GM21825 (cell line): Measurements from ENCODE around the gene C6.
"Not testable (repeated sequence)": the region's sequence is repeated elsewhere in the genome, so short reads cannot be mapped to it uniquely, and the experiment has no call there.

ENCODE experiments used
- ATAC-seq: cut with Tn5 transposase; IDR thresholded peaks from one replicate; pipeline ENCODE4 v1.9.1; 2021; ENCODE audit warnings: mild to moderate bottlenecking, moderate library complexity; ENCODE audit not compliant: unreplicated experiment

The C6 gene

DNA sequence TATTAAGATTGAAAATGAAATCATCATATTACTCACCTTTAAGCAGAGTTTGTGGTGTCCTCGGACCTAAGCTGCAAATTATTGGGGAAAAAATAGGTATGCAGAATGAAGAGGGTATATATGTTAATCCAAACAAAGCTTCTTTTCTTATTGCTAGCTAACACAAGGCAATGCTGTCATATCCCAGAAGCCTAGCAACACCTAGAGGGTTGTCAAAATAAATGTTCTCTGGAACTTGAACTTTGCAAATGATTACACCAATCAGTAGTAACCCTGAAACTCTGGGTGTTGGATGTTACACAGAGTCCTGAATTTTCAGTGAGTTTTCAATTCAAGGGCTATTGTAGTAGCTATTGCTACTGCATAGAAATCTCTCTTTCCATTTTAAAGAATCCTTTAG, at the start of gene C6:
Gene C6 (minus strand): TSS at position 193 of the 400 bp plus-strand sequence. CDS start 10,302 bp downstream, outside the sequence.
- no peak for ATAC-seq

DNA sequence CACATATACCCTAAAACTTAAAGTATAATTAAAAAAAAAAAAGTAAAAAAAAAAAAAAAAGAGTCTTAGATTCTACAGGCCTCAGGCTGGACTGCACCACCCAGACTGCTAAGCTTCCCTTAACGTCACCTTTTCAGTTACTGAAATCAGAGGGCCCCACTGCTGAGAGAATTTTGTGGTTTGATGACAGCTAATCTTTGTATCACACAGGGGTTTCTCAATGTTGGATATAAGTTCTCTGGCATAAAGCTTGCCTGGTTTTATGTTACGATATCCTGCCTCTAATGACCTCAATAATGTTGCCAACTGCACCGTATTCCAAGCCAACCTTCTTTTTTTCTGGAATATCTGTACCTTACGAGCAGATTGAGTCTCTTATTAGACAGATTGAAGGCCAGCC, 43.1 kb upstream of the C6 start:
- no peak for ATAC-seq

DNA sequence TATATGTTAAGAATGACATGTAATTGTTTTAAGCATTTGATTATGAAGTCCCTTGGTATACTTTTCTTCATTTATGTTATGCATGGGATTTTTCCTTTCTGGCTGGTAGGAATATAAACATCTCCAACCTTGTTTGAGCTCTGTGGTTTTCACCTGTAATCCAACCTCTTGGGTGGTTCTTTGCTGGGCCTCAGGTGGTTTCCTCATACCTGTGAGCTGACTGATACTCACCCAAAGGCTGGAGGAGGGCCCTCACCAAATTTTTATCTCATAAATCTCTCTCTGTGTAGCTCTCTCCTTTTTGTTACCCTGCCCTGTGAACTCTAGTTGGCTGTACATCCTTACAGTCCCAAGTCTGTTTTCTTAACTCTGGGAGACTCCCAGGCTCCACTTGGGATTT, 39.8 kb upstream of the C6 start:
- ATAC-seq = no peak

DNA sequence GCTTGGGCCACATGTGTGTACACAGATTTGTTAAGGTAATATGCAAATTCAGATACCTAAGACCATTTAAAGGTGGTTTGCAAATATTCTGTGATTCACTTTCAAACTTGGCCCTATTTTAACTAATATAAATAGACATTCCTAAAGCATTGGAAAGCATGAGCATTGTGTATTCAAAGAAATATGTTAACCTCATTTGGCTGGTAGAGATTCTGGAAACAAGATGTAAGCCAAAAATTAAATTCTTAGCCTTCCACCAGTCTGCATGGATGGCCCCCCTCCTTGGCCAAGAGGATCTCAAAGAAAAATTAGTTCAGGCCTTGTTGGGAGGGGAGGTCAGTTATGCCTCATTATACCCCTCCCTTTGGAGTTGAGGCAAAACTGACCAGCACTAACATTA, 38.7 kb upstream of the C6 start:
- no peak for ATAC-seq

DNA sequence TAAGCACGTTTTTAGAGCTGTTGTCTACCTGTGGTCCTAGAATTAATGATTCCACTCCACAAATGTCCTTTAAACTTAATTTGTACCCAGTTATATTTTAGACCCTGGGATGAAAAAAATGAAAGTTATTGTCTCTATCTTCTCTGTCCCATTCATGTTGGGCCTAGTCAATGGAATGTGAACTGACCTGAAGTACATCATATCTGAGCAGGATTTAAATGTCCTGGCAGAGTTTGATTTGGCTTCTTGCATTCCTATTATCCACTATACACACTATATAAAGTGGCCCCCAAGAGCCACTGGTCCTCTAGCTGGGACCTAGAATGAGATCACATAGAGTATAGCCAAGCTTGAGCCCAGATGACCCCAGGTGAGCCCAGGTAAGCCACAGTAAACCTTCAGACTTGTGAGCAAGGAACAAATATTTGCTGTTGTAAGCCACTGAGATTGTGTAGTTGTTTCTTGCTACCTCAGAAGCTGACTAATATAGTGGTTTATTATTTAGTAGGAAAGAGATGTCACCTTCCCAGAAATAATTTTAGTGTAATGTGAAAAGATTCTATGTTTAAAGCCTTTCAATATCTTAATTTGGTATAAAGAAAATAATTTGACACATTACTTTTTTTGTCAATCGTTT, 37.1 kb upstream of the C6 start:
- no peak for ATAC-seq

DNA sequence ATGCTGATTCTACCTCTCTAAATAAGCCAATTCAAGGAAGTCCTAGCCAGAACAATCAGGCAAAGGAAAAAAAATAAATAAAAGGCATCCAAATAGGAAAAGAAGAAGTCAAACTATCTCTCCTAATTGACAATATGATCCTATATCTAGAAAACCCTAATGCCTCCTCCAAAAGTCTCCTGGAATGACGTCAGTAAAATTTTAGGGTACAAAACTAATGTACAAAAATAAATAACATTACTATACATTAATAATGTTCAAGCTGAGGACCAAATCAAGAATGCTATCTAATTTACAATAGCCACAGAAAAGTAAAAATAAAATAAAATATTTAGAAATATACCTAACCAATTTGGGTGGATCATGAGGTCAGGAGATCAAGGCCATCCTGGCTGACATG, 33.8 kb upstream of the C6 start:
- no peak for ATAC-seq

DNA sequence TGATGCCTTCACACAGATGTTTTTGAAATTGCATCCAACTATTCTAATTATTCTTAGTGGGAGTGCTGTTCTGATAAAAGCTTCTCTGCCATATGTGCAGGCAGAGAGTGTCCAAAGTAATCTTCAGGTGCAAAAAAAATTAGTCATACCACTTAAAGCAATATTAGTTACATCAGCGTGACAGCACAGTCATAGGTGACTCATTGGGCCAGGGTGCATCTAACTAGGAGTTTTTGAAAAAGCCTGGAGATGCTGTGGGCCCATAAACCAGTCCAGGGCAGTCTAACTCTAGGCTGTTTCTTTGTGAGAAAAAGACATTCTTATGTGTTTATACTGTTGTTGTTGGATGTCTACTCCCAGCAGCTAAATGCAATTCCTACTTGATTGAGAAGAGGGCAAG, 33.0 kb upstream of the C6 start:
- ATAC-seq = no peak

DNA sequence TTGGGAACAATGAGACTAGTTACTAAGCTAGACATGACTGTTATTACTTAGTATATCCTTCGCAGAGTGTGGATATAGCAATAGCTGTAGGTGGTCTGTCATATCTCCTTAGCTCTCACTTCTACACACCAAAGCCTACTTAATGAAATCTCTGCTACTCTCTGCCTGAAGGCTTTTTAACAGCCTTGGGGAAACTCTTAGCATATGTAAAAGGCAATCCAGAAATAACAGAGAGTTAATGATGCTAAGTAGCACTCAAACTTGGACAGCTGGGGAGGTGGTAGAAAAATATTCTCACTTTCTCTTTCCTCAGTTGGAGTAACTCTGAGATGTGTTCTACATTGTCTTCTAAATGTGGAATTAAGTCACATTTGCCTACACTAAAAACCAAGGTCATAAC, 30.2 kb upstream of the C6 start:
- no peak for ATAC-seq

DNA sequence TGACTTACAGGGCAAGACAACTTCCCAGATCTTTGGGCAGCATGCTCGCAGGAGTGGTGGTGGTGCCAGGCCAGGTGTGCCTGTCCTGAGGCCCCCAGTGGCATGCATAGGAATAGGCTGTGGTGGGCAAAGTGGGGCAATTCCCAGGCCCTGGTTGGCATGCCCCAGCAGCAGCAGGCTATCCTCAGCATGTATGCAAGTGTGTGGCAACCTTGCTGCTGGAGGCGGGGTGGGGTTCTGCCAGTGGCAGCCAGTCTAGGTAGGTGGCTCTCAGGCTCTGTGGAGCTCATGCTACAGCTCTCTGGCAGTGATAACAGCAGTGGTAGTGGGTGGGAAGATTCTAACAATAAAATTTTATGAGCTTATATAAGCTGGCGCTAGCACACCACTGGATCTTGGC, 27.7 kb upstream of the C6 start:
- ATAC-seq = no peak

DNA sequence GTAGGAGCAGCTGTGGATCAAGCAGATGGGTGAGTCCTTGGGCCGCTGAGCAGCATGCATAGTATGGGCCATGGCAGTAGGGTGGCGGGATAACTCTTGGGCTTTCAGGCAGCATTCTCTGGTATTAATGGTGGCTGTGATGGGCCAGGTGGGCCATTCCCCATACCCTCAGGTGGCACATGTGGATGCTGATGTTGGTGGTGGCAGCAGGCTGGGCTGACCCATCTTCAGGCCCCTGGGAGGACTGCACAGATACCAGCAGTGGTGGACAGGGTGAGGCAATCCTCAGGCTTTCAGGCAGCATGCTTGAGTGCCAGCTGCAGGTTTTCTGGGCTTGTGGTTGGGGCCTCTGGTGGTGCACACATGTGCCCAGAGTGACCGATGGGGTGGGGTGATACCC, 27.1 kb upstream of the C6 start:
- no peak for ATAC-seq

DNA sequence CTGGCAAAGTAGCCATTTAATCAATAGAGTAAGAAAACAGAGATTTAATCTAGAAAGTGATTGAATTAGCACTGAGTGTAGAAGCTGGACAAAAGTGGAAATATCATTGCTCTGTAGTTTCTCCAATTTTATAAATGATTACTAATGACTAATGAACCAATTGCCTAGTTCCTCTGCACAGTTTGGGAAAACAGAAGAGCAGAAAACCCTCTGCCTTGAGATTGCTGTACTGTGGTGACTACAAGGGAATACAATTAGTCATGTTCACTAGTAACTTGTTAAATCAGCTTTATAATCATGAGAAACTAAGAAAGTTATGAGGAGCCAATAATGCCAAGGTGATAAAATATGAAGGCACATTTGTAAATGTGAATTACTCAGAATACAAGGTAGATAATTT, 21.1 kb upstream of the C6 start:
- no peak for ATAC-seq

DNA sequence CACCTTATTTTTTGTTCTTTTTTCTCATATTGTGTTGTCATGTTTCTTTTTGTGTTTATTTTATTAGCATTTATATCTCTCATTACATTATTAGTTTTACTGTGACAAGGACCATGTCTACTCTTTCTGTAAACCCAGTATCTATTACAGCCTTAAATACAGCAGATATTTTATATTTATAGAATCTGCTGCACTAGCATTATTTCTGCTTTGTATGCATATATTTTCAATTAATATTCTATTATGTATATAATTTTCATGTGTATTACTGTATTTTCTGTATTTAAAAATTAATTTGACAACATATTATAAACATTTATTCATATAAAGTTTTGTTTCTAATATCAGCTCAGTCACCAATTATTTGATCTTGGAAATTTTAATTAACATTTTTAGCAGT, 19.5 kb upstream of the C6 start:
- no peak for ATAC-seq

DNA sequence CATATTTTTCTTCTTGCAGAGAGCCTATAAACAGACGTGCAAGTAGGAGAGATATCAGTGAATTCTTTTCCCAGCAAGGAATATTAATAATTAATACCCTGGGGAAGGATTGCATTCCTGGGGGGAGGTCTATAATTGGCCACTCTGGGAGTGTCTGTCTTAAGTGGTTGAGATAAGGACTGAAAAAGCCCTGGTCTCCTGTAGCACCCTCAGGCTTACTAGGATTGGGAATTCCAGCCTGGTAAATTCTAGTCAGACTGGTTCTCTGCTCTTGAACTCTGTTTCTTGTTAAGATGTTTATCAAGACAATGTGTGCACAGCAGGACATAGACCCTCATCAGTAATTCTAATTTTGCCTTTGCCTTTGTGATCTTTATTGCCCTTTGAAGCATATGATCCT, 16.9 kb upstream of the C6 start:
- not testable (repeated sequence) for ATAC-seq

DNA sequence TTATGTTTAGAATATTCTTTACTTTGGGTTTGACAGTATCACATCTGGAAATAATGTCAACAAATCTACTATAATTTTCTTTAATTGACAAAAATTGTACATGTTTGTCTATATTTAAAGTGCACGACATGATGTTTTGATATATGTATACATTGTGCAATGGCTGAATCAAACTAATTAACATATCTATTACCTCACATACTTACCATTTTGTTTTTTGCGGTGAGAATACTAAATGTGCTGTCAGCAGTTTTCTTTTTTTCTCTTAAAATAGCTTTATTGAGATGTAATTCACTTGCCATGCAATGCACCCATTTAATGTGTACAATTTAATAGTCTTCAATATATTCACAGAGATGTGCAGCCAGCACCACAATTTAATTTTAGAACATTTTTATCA, 10.6 kb upstream of the C6 start:
- ATAC-seq = no peak

DNA sequence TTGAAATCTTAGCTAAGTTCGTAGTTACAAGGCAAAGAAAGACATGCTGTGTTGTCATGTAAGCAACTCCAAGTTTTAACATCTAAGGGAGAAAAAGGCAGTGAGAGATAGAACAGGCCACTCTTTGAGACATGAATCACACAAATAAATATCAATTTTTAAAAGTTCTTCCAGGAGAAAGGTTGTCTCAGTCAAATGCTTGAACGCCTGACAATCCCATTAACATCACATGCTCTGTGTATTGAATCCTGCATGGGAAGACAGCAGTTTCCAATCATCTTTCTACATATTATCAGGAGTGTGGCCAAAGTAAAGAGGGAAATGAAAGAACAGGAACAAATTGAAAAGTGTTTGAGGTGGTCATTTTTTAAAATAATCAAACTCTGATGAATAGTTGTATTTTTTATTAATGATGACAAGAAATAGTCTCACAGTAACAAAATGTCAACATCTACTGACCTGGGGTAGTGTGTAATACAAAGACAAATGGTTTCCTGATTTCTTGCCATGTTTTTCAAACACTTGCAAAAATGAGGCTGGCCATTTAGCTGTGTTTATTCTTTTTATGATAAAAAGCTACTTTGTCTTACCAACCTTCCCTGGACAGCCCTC, 6.4 kb upstream of the C6 start:
- no peak for ATAC-seq

DNA sequence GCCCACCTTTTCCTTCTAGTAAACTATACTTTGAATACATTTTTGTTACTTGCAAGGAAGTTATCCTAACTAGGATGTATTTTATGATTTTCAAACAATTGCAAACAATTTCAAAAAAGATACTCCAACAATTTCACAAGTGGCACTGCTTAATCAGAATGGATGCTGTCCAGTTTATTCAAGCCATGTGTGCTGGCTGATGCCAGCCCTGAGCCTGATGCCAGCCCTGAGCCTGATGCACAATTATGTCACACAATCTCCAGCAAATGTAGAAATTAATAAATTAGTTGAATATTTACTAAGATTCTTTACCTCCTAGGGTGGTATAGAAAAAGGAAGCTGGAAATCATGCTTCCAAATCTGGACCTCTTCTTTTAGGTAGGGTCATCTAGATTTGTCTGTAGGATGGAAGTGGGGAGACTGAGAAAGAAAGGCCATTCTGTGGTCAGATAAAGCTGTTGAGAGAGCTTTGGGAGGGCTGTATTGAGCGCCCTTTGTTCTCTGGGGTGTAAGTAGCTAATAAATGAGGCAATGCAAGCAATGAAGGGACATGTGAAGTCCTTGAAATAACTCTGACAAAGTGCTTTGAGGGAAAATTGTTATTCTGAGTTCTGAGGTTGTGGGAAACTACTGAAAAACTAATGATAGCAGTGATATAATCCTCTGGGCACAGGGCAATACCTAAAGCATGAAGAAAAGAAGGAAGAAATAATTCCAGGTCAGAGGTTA, 5.8 kb upstream of the C6 start:
- ATAC-seq = no peak

DNA sequence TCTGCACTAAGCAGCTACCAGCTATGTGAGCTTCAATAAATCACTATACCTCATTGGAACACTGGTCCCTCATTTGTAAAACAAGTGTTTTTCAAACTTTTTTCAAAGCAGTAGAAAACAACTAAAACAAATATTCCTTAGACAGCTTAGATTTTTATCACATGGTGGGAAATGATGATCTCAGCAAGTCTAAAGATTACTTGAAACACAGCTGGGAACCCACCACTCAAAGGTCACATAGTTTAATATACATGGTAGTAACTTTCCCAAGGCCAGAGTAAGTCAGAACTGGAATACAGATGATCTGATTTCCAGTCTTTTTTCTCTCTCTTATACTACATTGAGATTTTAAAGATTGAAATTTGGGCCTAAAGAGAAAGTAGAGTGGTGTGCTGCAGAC, 850 bp upstream of the C6 start:
- ATAC-seq = no peak

DNA sequence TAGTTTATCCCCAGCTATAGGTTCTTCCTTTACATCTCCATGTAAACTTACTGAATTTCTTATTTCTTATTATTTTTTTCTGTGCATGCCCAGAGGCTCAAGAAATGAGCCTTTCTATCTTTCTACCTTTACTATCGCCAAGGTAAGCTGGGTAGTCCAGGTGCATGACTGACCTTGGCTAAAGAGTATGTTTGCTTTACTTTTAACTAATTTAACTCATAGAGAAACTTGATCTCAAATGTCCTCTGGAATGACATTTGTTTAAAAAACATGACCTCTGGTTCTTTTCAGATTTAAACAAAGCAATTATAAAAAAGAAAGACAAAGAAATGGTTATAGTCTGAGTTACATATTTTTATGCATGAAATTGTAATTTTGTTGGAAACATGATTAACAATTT, 397 bp downstream of the C6 start:
- no peak for ATAC-seq

DNA sequence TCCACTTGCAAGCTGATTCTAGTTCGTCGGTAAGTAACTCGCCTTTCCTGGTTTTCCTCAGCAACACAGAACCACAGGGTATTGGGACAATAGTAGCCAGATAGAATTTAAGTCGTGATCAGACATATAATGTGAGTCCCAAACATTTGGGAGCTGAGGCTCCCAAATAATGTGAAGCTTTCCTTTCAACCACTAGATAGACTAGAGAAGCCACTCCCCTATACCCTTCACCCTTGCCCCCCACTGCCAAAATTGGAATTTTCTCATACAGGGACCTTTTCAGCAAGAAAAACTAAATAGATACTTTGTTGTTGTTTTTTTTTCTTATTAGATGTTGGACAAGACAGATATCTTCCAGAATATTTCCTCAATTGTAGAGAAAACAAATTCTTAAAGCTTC, 1.9 kb downstream of the C6 start:
- ATAC-seq = no peak

DNA sequence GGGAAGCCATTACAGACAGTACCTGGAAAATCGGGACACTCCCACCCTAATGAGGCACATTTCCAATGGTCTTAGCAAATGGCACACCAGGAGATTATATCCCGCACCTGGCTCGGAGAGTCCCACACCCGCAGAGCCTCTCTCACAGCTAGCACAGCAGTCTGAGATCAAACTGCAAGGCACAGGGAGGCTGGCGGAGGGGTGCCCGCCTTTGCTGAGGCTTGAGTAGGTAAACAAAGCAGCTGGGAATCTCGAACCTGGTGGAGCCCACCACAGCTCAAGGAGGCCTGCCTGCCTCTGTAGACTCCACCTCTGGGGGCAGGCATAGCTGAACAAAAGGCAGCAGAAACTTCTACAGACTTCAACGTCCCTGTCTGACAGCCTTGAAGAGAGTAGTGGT, 7.9 kb downstream of the C6 start:
- not testable (repeated sequence) for ATAC-seq

DNA sequence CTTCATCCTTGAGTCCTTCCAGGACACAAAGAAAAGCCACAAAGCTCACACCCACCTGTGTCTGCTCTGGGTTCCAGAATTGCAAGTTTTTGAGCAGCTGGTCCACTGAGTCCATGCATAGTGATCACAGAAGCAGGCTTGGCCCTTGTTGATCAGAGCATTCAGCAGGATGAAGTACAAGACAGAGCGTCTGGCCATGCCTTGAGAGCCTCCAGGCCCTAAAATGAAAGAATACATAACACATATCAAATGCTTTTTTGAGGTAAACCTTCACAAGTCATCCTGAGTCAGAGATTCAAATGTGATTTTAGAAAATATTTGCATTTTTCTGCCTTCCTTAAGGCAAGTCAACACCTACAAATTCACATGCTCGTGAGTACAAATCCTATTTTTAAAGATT, 10.3 kb downstream of the C6 start:
- ATAC-seq = no peak

DNA sequence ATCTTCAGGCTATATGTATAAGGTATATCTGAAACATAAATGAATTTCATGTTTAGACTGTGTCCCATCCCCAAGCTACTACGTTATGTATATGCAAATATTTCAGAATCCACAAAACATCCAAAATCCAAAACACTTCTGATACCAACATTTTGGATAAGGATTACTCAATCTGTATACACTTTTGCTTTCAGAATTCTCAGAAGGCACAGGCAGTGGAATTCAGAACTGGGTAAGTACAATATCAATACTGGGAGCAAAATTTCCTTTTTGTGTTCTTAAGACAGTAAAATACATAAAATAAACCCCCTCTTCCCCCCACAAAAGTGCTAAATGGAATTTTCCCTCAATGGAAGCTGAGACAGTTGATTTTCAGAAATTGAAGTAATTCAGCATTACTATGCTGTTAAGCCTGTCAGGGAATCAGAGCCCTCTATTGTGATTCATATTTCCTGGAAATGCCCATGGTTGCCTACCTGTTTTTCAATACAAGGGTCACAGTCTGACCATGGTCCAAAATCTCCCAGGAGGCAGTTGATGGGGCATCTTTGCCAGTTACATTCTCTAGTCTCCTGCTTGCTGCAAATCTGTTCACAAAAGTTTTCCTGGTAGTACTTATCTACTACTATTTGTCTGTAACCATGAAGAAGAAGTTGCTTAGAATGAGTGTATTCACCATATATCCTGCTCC, 12.1 kb downstream of the C6 start:
- ATAC-seq = no peak
